T-helper 2 cell treated with Interferon-gamma antibody and Interleukin-4, amounts not matched to agents 100 ng/mL and 5 ng/mL, for 36 hours (primary cell): Measurements from ENCODE around the gene PARP14. TPM values are rescaled to one million over a fixed set of nuclear protein-coding genes. Genes with fewer than 3 reads are reported as not detected.
"Not testable (repeated sequence)": the region's sequence is repeated elsewhere in the genome, so short reads cannot be mapped to it uniquely, and the experiment has no call there.

Experiments
- intact Hi-C: fragments of 100-400 bp; cut with micrococcal nuclease; formaldehyde crosslinking; loops from one replicate; pipeline ENCODE4 v1.15.1; 2023
- total RNA-seq: library from RNA; stranded (reverse); gene quantifications from 2 replicates; pipeline ENCODE4 v1.2.3, GENCODE V29; 2022

PARP14 gene
- total RNA-seq, 1 donor from 2014 or later, result 96.4 TPM

GRCh38 chr3:122716667-122717066, 36.0 kb downstream of the PARP14 start:
- intact Hi-C loops, result no loop called here

- intact Hi-C loops, result no loop called here
These were observed 38.8 kb downstream of the PARP14 start for GRCh38 chr3:122719273-122719921.

- intact Hi-C loops, result no loop called here
These were observed 44.5 kb downstream of the PARP14 start for GRCh38 chr3:122725106-122725505.

- intact Hi-C loops, result no loop called here
These were observed 46.7 kb downstream of the PARP14 start for GRCh38 chr3:122727294-122727693.

GRCh38 chr3:122727766-122728165, 47.1 kb downstream of the PARP14 start:
- intact Hi-C loops, result no loop called here

GRCh38 chr3:122728186-122728585, 47.5 kb downstream of the PARP14 start:
- intact Hi-C loops, result no loop called here

- intact Hi-C loops, result no loop called here
These were observed 48.3 kb downstream of the PARP14 start for GRCh38 chr3:122728756-122729514.

- intact Hi-C loops, result no loop called here
These were observed 49.6 kb downstream of the PARP14 start for GRCh38 chr3:122730240-122730639.

GRCh38 chr3:122732682-122733525, 52.3 kb downstream of the PARP14 start:
- intact Hi-C loops, result not testable (repeated sequence)

- intact Hi-C loops, result no loop called here
These were observed 58.5 kb downstream of the PARP14 start for GRCh38 chr3:122739172-122739571.

- intact Hi-C loops, result no loop called here
These were observed 61.6 kb downstream of the PARP14 start for GRCh38 chr3:122742234-122742633.

- intact Hi-C loops, result no loop called here
These were observed 63.0 kb downstream of the PARP14 start for GRCh38 chr3:122743581-122744120.

GRCh38 chr3:122745369-122746021, 64.9 kb downstream of the PARP14 start:
- intact Hi-C loops, result no loop called here

GRCh38 chr3:122747295-122747694, 66.7 kb downstream of the PARP14 start:
- intact Hi-C loops, result not testable (repeated sequence)

GRCh38 chr3:122748347-122748746, 67.7 kb downstream of the PARP14 start:
- intact Hi-C loops, result no loop called here

GRCh38 chr3:122754929-122755328, 74.3 kb downstream of the PARP14 start:
- intact Hi-C loops, result loop anchor here (2.0 to 10.0 kb wide), 2 partner anchors 170 to 274 kb away; no protein-coding TSS in a partner anchor

- intact Hi-C loops, result loop anchor here (2.0 to 10.0 kb wide), 2 partner anchors 169 to 273 kb away; no protein-coding TSS in a partner anchor
These were observed 74.9 kb downstream of the PARP14 start for GRCh38 chr3:122755491-122755890.

GRCh38 chr3:122758877-122759560, 78.4 kb downstream of the PARP14 start:
- intact Hi-C loops, result loop anchor here (10.0 kb wide), 1 partner anchor 166 kb away; no protein-coding TSS in a partner anchor

- intact Hi-C loops, result no loop called here
These were observed 80.0 kb downstream of the PARP14 start for GRCh38 chr3:122760453-122761271.
